ENCODE measurements around the gene PCDH1.

- TF ChIP-seq POLR2AphosphoS5 (IDR thresholded peaks at IDR 0.05; ENCODE audit: low read depth, low read length) (no peak), REST (IDR thresholded peaks at IDR 0.05; ENCODE audit: insufficient read depth in 1 of 2, low read depth in 2 of 2, low read length in 2 of 2) (peak; percentile 92 to 95)
Observed at GRCh38 chr5:141883184-141883891, 5.1 kb upstream of the PCDH1 start.
